ENCODE results near the gene PAX4.

The PAX4 gene, protein sequence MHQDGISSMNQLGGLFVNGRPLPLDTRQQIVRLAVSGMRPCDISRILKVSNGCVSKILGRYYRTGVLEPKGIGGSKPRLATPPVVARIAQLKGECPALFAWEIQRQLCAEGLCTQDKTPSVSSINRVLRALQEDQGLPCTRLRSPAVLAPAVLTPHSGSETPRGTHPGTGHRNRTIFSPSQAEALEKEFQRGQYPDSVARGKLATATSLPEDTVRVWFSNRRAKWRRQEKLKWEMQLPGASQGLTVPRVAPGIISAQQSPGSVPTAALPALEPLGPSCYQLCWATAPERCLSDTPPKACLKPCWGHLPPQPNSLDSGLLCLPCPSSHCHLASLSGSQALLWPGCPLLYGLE

DNA sequence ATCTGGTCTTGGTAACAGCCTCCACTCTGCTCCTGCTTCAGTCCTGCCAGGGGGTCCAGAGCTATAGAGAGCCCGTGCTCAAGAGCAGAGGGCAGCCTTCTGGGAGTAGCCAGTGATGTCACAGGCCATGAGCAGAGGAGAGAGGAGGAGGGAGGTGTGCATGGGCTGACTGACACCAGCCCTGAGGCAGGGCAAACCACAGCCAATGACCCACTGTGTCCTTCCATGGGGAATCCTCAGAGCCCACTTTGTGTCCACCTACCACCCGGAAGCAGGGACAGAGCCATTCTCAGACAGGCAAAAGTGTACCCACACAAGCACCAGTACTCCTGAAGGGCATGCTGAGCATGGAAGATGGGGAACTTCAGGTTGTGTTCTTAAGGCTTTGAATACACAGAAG lies at the start of gene PAX4:
TSS of gene PAX4 (minus strand) at position 101 of the 400 bp plus-strand sequence. CDS start 2,214 bp downstream, outside the sequence.
- no peak for DNase-seq

- no peak for DNase-seq
Observed at GRCh38 chr7:127667017-127667670, 49.2 kb upstream of the PAX4 start.

- DNase-seq, result no peak
Observed at GRCh38 chr7:127666602-127667001, 48.7 kb upstream of the PAX4 start.

DNA sequence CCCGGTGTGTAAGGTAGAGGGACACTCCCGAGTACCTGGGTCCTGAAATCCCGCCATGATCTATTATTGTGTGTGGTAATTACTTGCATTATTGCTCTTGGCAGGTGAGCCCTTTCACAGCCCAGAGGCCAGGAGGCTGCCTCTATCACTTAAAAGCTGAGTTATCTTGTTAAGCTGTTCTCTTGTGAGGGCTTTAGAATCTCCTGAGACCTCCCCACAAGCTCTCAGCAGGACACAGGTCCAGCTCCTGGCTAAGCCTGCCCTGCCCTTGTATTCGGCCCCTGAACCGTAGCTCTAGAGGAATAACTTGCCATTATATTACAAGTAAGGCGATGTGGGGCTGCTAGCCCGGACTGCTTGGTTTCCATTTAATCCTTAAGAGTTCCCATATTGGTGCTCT lies 48.0 kb upstream of the PAX4 start:
- no peak for DNase-seq

GRCh38 chr7:127658970-127659630 lies 41.2 kb upstream of the PAX4 start:
- DNase-seq, result no peak

DNA sequence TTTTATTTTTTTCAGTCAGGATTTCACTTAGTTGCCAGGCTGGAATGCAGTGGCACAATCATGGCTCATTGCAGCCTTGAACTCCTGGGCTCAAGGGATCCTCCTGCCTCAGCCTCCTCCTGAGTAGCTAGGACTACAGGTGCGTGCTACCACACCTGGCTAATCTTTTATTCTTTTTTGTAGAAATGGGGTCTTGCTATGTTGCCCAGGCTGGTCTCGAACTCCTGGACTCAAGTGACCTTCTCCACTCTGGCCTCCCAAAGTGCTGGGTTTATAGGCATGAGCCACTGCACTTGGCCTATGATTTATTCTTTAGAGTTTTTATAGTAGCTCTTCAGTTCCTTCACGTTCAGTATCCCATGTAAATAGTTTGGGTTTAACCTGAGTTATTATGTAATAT lies 39.6 kb upstream of the PAX4 start:
- DNase-seq, result no peak

DNA sequence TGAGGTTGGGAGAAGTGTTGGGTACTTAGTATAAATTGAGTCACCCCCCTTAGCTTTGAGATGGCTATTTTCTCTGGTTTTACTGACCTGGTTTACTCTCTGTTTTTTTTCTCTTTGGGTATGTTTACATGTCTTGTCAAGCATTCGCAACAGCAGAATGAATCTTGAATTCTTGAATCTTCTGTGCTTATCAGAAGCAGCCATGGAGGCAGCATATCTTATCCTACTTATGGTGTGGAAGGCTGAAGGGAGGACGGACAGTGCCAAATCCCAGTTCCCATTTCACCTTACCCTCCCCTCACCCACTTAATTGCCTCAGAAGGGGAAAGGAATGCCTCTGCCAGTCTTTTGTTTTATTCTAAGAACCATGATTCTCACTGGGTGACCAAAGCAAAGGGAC lies 37.8 kb upstream of the PAX4 start:
- DNase-seq, result no peak

DNA sequence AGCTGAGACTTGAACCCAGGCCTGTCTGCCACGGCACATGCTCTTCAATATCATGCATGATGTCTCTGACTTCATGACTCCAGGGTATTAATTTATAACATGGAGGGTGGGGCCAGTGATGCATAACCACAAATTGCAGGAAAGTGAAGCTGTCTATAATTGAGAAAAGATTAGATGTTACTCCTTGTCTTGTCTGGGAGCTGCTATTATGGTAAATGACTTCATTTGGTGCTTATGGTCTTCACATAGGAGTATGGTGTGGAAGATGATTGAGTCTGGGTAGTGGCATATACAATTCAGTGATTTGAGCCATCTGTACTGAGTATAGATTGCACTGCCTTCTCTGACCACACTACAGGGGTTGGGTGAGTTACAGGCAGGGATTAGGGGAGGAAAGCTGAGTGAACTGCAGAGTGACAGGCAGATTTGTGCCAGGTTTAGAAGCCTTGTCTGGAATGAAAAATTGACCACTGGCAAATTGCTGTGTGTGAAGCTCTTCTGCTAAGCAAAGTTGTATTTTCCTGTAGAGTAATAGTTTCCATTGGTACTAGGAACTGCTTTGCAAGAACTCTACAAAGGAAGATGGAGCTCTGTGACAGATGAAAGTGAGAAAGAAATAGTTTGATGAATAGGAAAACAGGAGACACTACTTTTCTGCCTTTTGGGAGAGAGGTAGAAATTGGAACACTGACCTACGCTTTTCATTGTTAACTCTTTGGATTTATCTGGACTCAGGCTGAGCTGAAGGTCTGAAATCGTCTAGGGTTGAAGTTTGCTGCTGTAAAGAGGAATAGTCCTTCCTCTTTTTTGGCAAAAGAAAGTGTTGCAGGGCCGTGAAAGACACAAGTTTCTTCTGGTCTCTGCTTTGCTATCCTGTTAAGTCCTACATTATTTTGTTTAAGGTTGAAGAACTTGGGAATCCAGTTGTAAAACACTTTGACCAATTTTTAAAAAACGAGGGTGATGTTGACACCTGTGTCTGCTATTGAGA lies 36.8 kb upstream of the PAX4 start:
- DNase-seq, result no peak

- no peak for DNase-seq
Observed at GRCh38 chr7:127653396-127653795, 35.5 kb upstream of the PAX4 start.

- no peak for DNase-seq
Observed at GRCh38 chr7:127652333-127653248, 34.6 kb upstream of the PAX4 start.

GRCh38 chr7:127651556-127652332 lies 33.8 kb upstream of the PAX4 start, which contains the start of gene SND1:
SND1 (plus strand) TSS chr7:127652194; CDS start chr7:127652374, 180 bp downstream.
- peak; percentile 76 for DNase-seq

DNA sequence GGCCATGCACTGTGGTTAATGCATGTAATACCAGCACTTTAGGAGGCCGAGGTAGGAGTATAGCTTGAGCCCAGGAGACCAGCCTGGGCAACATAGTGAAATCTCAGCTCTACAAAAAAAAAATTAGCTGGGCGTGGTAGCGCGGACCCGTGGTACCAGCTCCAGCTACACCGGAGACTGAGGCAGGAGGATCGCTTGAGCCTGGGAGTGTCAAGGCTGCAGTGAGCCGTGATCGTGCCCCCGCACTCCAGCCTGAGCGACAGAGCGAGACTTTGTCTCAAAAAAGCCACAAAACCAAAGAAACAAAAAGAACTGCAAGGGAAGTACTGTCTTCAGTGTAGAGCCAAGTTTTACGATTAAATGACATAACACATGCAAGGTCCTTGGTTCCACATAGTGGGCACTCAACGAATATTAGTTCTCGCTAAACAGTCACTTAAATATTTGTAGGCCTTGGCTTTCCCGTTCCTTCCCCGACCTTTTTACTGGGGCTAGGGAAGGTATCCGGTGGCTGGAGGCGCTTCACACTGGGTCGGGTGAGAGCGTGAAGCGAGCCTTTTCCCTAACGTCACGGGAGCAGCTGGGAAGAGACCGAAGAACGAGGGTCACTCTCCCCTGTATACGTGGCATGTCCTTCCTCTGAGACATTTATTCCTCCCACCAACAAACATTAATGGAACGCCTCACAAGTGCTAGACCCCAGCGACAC lies 33.1 kb upstream of the PAX4 start:
- DNase-seq, result no peak

- DNase-seq, result no peak
Observed at GRCh38 chr7:127648986-127649385, 31.0 kb upstream of the PAX4 start.

- no peak for DNase-seq
Observed at GRCh38 chr7:127647636-127648035, 29.7 kb upstream of the PAX4 start.

GRCh38 chr7:127644484-127644883 lies 26.5 kb upstream of the PAX4 start:
- DNase-seq, result no peak

DNA sequence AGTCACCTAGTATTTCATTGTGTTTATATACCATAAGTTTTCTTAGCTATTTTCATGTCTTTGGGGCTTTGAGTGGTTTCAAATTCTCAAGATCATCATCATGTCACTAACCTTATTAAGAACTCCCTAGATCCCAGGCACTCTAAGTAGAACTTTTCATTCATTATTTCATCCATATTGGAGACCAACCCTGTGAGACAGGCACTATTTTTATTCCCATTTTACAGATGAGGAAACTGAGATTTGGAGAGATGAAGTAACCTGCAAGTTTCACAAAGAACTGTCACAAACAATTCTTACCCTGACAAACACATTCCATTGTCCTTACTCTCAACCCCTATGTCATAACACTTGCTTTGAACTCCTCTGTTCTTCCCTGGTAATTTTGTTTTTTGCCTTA lies 20.3 kb upstream of the PAX4 start:
- DNase-seq, result no peak

DNA sequence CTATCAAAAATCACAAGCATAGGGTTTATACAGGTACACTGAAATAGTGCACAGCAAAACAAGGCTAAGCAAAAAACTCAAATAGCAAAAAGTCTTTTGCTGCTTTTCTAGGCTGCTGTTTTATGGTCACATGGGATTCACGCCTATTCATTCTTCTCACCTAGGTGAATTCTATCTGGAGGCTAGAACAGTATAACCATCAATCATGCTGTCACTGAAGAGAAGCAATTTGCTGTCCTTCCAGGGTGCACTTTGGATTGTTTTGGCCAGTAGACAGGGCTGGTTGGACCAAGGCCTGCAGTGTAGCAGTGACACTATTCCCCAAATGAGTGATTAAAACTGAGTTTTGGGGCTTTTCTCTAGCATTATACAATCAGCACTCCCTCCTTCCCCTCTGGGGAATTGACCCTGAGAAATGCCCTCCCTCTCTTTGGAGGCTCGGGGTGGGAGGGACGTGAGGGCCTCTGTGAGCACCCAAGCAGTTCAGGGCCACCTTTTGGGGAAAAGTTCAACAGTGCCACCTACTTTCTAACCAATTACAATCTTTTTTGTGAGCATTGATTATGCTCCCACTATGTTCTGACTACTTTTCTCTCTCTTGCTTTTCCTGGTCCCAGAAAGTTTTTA lies 17.8 kb upstream of the PAX4 start:
- DNase-seq, result no peak

DNA sequence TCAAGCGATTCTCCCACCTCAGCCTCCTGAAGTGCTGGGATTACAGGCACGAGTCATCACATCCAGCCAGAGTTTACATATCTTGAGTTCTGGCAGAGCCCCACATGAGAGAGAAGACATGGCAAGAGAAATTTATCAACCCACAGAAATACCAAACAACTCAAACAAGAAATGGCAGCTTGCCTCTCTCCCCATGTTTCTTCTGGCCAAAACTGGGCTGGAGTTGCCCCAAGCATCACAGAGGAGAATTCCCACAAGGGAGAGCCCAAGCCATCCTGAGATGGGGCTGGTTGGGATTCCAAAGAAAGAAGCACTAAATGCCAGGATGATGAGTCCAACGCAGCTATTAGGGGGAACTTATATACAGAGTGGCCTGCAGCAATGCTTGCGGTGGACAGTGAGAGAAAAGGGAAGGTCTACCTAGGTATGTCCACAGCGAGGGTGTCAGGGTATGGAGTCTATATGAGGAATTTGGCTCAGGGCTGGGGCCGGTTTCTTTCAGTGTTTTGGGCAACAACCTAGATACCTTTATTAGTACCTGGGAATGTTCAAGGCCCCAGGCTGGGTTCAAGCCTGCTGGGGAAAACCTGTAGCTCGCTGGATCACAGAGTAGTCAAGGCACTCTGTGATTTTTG lies 14.5 kb upstream of the PAX4 start:
- no peak for DNase-seq

DNA sequence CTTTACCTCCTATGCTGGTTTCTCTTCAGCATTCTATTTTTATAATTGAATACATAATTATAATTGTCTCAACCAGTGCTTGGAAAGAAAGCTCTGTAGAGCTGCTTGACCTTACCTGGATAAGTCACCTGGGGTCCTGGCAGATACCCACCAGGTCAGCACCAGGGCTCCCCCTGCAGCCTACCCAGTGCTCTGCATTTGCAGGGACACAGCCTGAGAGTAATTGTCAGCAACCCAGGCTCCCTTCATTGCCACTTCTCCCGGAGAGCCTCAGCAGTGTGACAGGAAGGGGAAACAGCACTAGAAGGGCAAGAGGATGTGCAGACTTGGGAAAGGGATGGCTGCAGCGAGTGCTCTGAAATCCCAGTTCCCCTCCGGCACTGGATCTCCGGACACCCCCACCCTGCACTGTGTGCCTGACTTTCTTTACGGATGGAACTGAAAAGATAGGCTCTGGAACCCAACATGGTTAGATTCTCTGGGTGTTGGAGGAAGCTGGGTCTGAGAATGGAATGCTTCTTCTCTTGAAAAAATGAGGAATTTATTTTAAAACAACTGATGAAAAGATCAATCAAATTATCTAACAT lies 11.4 kb upstream of the PAX4 start:
- peak; percentile 34 for DNase-seq
